SK-N-SH (cell line): ENCODE data around the gene BIRC3. TPM values are rescaled to one million over a fixed set of nuclear protein-coding genes. Genes with fewer than 3 reads are reported as not detected.

Experiments
- CTCF ChIA-PET: fragments of 300-600, 350-600 bp; formaldehyde crosslinking; extraction: SDS; loops from one replicate; lab custom pipeline; 2021; lab: Yijun Ruan, JAX
- POLR2A ChIA-PET: fragments of 350-600 bp; sonication (Branson Sonifier 250); formaldehyde crosslinking; extraction: SDS; loops from one replicate; lab custom pipeline; 2020; ENCODE audit warnings: antibody characterized with exemption, inconsistent platforms; lab: Yijun Ruan, JAX
- DNase-seq: peaks from one replicate; pipeline ENCODE4 v3.0.0; 2012
- H2AFZ ChIP-seq: fragments of 200-600 bp; sonication (generic); 2 replicates; pipeline ENCODE4 v1.8.1; 2016; ENCODE audit warnings: antibody characterized with exemption, mild to moderate bottlenecking, low read depth
- H3F3A ChIP-seq: fragments of 200-600 bp; sonication (generic); replicated peaks from 2 replicates; pipeline ENCODE3; 2016; ENCODE audit warnings: antibody characterized with exemption, mild to moderate bottlenecking; ENCODE audit not compliant: insufficient read depth
- H3K27ac ChIP-seq, 2 experiments: fragments of 200-500 bp in 1 of 2; fragments of 200-600 bp in 1 of 2; sonication (Bioruptor generic) in 1 of 2; sonication (generic), shearing (Covaris generic) in 1 of 2; 2 replicates each; pipeline versions ENCODE4 v1.5.1 to v1.6.1; 2014 to 2016; ENCODE audit warnings: low read depth in 2 of 2, inconsistent platforms in 1 of 2, low read length in 1 of 2, mild to moderate bottlenecking in 1 of 2, mixed read lengths in 1 of 2
- H3K27me3 ChIP-seq: fragments of 200-600 bp; sonication (generic), shearing (Covaris generic); 2 replicates; pipeline ENCODE4 v1.6.1; 2016; ENCODE audit warnings: mixed run types; ENCODE audit not compliant: insufficient read depth
- H3K36me3 ChIP-seq, 2 experiments: fragments of 200-500 bp in 1 of 2; fragments of 200-600 bp in 1 of 2; sonication (Bioruptor generic) in 1 of 2; sonication (generic) in 1 of 2; replicated peaks in 1 of 2; 2 replicates each; pipeline versions ENCODE3 to v1.5.1; 2014 to 2016; ENCODE audit warnings: low read length in 1 of 2, mild to moderate bottlenecking in 1 of 2; ENCODE audit not compliant: insufficient read depth in 2 of 2, control insufficient read depth in 1 of 2
- H3K4me1 ChIP-seq, 2 experiments: fragments of 200-500 bp in 1 of 2; fragments of 200-600 bp in 1 of 2; sonication (Bioruptor generic) in 1 of 2; sonication (generic), shearing (Covaris generic) in 1 of 2; 2 replicates each; pipeline versions ENCODE4 v1.5.1 to v1.6.1; 2014 to 2016; ENCODE audit warnings: low read depth in 1 of 2, low read length in 1 of 2, mixed run types in 1 of 2; ENCODE audit not compliant: insufficient read depth in 2 of 2, control insufficient read depth in 1 of 2
- H3K4me2 ChIP-seq: fragments of 200-600 bp; sonication (generic), shearing (Covaris generic); 2 replicates; pipeline ENCODE4 v1.6.1; 2017; ENCODE audit warnings: mixed run types
- H3K4me3 ChIP-seq, 2 experiments: fragments of 200-500 bp in 1 of 2; fragments of 200-600 bp in 1 of 2; sonication (Bioruptor generic) in 1 of 2; sonication (generic), shearing (Covaris generic) in 1 of 2; 2 replicates each; pipeline versions ENCODE4 v1.5.1 to v1.8.1; 2014 to 2016; ENCODE audit warnings: low read depth in 2 of 2, inconsistent platforms in 1 of 2, low read length in 1 of 2, mild to moderate bottlenecking in 1 of 2, mixed read lengths in 1 of 2, moderate library complexity in 1 of 2
- H3K79me2 ChIP-seq: fragments of 200-600 bp; sonication (generic); 2 replicates; pipeline ENCODE4 v1.8.1; 2017; ENCODE audit warnings: mild to moderate bottlenecking; ENCODE audit not compliant: insufficient read depth
- H3K9ac ChIP-seq: fragments of 200-600 bp; sonication (generic); 2 replicates; pipeline ENCODE4 v1.6.1; 2017; ENCODE audit warnings: mixed run types
- H3K9me2 ChIP-seq: fragments of 200-600 bp; sonication (generic); 2 replicates; pipeline ENCODE4 v1.6.1; 2017; ENCODE audit warnings: mixed run types
- H3K9me3 ChIP-seq: fragments of 200-600 bp; sonication (generic); 2 replicates; pipeline ENCODE4 v1.6.1; 2017; ENCODE audit warnings: mixed run types, mild to moderate bottlenecking, moderate library complexity
- H4K20me1 ChIP-seq: fragments of 200-600 bp; sonication (generic); 2 replicates; pipeline ENCODE4 v1.6.1; 2017; ENCODE audit warnings: mild to moderate bottlenecking, mixed run types; ENCODE audit not compliant: insufficient read depth
- CHD2 ChIP-seq: fragments of 150-350 bp; IDR thresholded peaks from 2 replicates; pipeline ENCODE4 v1.6.1; 2018; ENCODE audit warnings: low read length; ENCODE audit not compliant: partially characterized antibody
- CTCF ChIP-seq: fragments of 200-600 bp; sonication (generic); IDR thresholded peaks from 2 replicates; pipeline ENCODE4 v1.6.1; 2017; ENCODE audit warnings: antibody characterized with exemption, mild to moderate bottlenecking, moderate library complexity
- EP300 ChIP-seq, 2 experiments: IDR thresholded peaks; 2 replicates each; pipeline versions ENCODE4 v1.4.0 to v1.6.1; 2012; ENCODE audit warnings: borderline replicate concordance in 1 of 2, low read depth in 1 of 2, low read length in 1 of 2
- FOXM1 ChIP-seq: IDR thresholded peaks from 2 replicates; pipeline ENCODE4 v1.4.0; 2012; ENCODE audit warnings: low read depth, mild to moderate bottlenecking
- JUND ChIP-seq: IDR thresholded peaks from 2 replicates; pipeline ENCODE4 v1.4.0; 2012
- MEF2A ChIP-seq: IDR thresholded peaks from 2 replicates; pipeline ENCODE4 v1.4.0; 2012; ENCODE audit warnings: low read depth, borderline replicate concordance
- MXI1 ChIP-seq: IDR thresholded peaks from 2 replicates; pipeline ENCODE4 v1.6.1; 2012; ENCODE audit warnings: mild to moderate bottlenecking, low read depth, low read length, improper control_type of control experiment
- NFIC ChIP-seq: IDR thresholded peaks from 2 replicates; pipeline ENCODE4 v1.4.0; 2012; ENCODE audit warnings: borderline replicate concordance
- POLR2AphosphoS5 ChIP-seq: IDR thresholded peaks from 2 replicates; pipeline ENCODE4 v1.6.1; 2012; ENCODE audit warnings: low read depth, low read length
- RAD21 ChIP-seq: IDR thresholded peaks from 2 replicates; pipeline ENCODE4 v1.6.1; 2012; ENCODE audit warnings: mild to moderate bottlenecking, low read length
- RCOR1 ChIP-seq: fragments of 150-350 bp; IDR thresholded peaks from 2 replicates; pipeline ENCODE4 v1.6.1; 2017; ENCODE audit warnings: antibody characterized with exemption, low read length
- RXRA ChIP-seq: IDR thresholded peaks from 2 replicates; pipeline ENCODE4 v1.4.0; 2012; ENCODE audit warnings: low read depth, mild to moderate bottlenecking, borderline replicate concordance
- SIN3A ChIP-seq: IDR thresholded peaks from 2 replicates; pipeline ENCODE4 v1.6.1; 2012; ENCODE audit warnings: low read depth, mild to moderate bottlenecking, low read length, moderate library complexity, borderline replicate concordance
- YY1 ChIP-seq: IDR thresholded peaks from 2 replicates; pipeline ENCODE4 v1.4.0; 2012; ENCODE audit warnings: low read depth, mild to moderate bottlenecking
- ZBTB33 ChIP-seq: IDR thresholded peaks from 2 replicates; pipeline ENCODE4 v1.4.0; 2012; ENCODE audit warnings: low read depth, borderline replicate concordance
- WGBS: methylation state at CpG from one replicate; pipeline ENCODE4 v1.1.6; 2017; ENCODE audit warnings: low lambda C conversion rate; 5-methylcytosine and 5-hydroxymethylcytosine counted together
- polyA plus RNA-seq, 3 experiments: library from polyadenylated mRNA; depleted of rRNA; stranded (reverse); fragments of >200 nt; gene quantifications; 2 replicates each; pipeline ENCODE4 v1.2.3, GENCODE V29; 2012
- TF ChIP-seq, protein P1 (sequence below): fragments of 150-350 bp; IDR thresholded peaks from 2 replicates; pipeline ENCODE4 v1.6.1; 2017; ENCODE audit warnings: antibody characterized with exemption, low read length, low read depth, borderline replicate concordance

BIRC3 gene
- polyA plus RNA-seq, 1 of the 3 experiments (the other 2 are of a cell fraction), result 0.46 TPM

GRCh38 chr11:102312667-102313066 is 4.6 kb upstream of the BIRC3 start (continued):
- no peak for TF ChIP-seq FOXM1

GRCh38 chr11:102313238-102313940 is 3.9 kb upstream of the BIRC3 start:
- 84% methylated on average over 4 of the region's 4 CpGs for WGBS
- Histone ChIP-seq H3K4me2 (peak overlapping the region; percentile 74), H3K27me3 (no peaks in the 10 kb centered on the region), H3K9me2 (no peaks in the 10 kb centered on the region), H4K20me1 (no peaks in the 10 kb centered on the region), H3K9ac (peak overlapping the region; percentile 50; the same call in 1 of the 2 replicates), H3K36me3 (no peaks in the 10 kb centered on the region), H3K4me3 (peak overlapping the region in 1 of 2 experiments; percentile 42; a peak in 2 of 4 replicates), H3F3A (peaks cover 14% of the 10 kb centered on the region), H3K27ac (peak overlapping the region in 1 of 2 experiments; percentile 39; a peak in 2 of 4 replicates), H3K79me2 (no peaks in the 10 kb centered on the region), H2AFZ (peak overlapping the region; percentile 96), H3K4me1 (peaks cover 8 to 16% of the 10 kb centered on the region in 2 experiments; a peak in 2 of 4 replicates), H3K9me3 (no peaks in the 10 kb centered on the region)
- ChIA-PET CTCF (interaction anchor here (1.1 to 1.4 kb wide), 3 partner anchors 18 to 29 kb away, joined by 3 to 5 read pairs (median 3); no protein-coding TSS in a partner anchor), POLR2A (no interaction called here)
- no peak for DNase-seq
- no peak for TF ChIP-seq POLR2AphosphoS5
- TF ChIP-seq CHD2, result no peak
- TF ChIP-seq RCOR1, result no peak
- no peak for TF ChIP-seq YY1
- TF ChIP-seq JUND, result no peak
- TF ChIP-seq, protein P1, sequence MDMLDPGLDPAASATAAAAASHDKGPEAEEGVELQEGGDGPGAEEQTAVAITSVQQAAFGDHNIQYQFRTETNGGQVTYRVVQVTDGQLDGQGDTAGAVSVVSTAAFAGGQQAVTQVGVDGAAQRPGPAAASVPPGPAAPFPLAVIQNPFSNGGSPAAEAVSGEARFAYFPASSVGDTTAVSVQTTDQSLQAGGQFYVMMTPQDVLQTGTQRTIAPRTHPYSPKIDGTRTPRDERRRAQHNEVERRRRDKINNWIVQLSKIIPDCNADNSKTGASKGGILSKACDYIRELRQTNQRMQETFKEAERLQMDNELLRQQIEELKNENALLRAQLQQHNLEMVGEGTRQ, result no peak
- TF ChIP-seq MEF2A, result no peak
- no peak for TF ChIP-seq NFIC
- no peak for TF ChIP-seq FOXM1
- TF ChIP-seq RAD21, result no peak
- no peak for TF ChIP-seq ZBTB33
- TF ChIP-seq RXRA, result no peak
- TF ChIP-seq EP300 (IDR thresholded peaks at IDR 0.05; ENCODE audit: borderline replicate concordance in 1 of 2, low read depth in 1 of 2, low read length in 1 of 2), result no peak
- TF ChIP-seq CTCF, result no peak
- no peak for TF ChIP-seq SIN3A
- TF ChIP-seq MXI1, result no peak
